ENCODE results near the gene GCNT2. TPM values are rescaled to one million over a fixed set of nuclear protein-coding genes. Genes with fewer than 3 reads are reported as not detected.
"Not testable (repeated sequence)": the region's sequence is repeated elsewhere in the genome, so short reads cannot be mapped to it uniquely, and the experiment has no call there.

GCNT2 gene
- total RNA-seq, 1 donor from 2014 or later: 12.4 TPM

DNA sequence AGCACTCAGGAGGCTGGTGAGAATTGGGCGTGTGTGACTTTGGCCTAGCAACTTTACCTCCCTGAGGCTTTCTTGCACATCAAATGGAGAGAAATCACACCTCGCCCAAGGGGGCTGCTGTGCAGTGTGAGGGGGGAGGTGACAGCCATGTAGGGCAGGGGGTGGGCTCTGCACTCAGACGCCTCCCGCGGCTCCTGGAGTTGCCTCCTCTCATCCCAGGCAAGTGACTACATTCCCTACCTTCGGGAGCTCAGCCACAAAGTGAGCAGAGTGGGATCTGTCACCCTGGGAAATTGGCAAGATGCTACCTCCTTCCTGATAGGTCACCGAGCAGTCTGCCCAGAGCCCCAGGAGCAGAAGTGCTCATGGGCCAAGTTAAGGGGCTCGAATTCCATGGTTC lies 56.0 kb downstream of the GCNT2 start:
- DNase-seq (ENCODE audit: extremely low read depth, low read depth, low spot score): no peak

DNA sequence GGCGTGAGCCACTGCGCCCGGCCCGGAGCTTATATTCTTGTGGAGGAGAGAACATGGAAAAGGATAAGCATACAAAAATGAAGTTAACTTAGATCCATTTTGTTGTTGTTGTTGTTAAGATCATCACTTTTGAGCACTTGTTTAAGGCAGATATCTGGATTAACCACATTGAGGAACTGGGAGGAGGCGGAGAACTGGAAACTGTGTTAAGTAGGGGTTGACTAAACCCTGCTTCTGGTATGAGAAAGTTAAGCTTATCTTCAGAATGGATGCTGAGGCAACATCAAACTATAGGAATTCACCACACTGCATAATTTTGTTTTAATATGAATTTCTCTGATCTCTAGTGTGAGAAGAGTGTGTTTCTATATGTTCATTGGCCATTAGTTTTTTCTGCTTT lies 57.6 kb downstream of the GCNT2 start:
- DNase-seq (ENCODE audit: extremely low read depth, low read depth, low spot score): no peak

DNA sequence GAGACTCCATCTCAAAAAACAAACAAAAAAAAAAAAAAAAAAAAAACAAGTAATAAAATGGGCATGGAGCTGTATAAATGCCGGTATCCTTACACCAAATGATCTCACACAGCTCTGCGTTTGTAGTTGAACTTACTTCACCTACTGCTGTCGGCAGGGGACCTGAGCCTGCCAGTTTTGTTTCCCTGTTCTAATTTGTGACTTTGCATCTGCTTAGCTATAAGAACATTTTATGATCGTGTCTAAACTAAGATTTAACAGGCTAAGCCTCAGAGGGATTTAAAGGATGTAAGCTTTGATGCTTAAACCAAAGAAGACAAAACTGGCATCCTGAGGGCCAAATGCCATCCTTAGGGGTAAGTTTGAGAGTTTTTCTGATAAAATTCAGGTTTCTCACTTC lies 58.7 kb downstream of the GCNT2 start:
- no peak for DNase-seq (ENCODE audit: extremely low read depth, low read depth, low spot score)

DNA sequence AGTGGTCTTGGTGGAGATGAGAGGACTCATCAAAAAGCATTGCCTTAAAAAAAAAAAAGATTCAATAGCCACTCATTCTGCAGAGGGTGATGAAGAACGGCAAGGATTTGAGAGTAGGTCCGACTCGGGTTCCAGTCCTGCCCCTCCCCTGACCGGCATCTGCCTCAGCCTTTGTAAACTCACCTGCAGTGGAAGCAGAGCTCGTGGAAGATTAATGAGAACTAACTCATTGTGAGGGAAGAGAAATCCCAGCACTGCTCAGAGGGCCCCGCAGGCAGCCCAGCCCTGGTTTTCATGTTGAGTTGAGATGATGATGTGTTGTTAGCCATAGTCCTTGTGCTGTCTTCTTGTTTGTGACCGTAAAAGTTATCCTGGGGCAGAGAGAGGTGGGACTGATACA lies 59.4 kb downstream of the GCNT2 start:
- no peak for DNase-seq (ENCODE audit: extremely low read depth, low read depth, low spot score)

DNA sequence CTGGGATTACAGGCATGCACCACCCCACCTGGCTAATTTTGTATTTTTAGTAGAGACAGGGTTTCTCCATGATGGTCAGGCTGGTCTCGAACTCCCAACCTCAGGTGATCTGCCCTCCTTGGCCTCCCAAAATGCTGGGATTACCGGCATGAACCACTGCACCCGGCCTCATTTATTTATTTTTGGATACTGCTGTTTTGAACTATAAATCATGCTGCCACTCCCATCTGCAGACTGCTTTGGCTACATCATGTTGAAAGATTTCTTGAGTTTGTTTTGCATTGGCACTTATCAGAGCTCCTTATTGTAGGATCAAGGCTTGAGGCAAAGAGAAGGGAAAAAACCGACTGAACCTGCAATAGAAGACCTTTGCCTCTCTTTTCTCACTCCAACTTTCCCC lies 60.3 kb downstream of the GCNT2 start:
- not testable (repeated sequence) for DNase-seq (ENCODE audit: extremely low read depth, low read depth, low spot score)

DNA sequence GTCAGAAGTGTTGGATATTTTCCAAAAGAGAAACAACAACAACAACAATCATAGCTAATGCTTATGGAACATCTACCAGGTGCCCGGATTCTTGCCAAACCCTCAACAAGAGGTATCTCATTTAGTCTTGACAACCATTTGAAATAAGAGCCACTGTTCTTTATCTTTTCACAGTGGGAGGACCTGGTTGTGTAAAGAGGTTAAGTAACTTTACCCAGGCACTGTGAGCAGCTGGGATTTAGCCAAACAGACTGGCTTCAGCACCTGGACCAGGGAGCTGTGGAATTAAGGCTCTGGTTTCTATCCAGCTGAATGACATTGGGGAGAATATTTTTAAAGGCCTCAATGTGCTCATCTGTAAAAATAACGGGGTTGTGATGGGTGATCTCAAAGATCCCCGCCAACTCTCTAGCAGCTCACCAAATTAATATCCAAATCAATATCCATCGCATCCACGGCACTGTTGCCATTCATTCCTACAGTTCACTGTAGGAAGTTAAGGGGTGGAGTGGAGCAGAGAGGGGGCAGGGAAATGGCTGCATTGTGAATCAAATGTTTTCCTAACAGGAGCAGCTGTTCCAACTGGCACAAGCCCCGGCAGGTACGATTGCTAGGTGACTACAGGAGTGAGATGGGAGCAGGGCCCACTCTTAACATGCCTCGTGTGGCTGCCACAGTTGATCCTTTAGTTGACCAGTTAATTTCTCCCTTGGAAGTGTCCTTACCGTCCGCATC lies 61.8 kb downstream of the GCNT2 start:
- DNase-seq (ENCODE audit: extremely low read depth, low read depth, low spot score): no peak

DNA sequence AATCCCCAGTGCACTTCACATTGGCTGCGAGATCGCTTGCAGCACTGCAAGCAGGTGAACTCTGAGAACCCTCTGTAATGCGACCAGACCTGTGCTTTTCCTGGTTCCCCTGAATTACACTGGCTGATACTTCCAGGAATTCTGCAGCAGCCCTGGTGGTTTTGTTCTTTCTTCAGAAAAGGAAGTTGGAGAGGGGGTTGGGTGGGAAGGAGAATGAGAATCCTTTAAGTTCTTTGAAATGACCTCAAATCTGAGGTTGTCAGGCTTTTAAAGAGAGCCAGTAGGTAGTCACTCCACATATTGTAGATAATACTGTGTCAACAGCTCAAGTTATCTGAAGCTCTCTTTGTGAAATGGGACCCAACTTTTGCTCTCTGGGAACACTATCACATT lies 62.4 kb downstream of the GCNT2 start:
- no peak for DNase-seq (ENCODE audit: extremely low read depth, low read depth, low spot score)

DNA sequence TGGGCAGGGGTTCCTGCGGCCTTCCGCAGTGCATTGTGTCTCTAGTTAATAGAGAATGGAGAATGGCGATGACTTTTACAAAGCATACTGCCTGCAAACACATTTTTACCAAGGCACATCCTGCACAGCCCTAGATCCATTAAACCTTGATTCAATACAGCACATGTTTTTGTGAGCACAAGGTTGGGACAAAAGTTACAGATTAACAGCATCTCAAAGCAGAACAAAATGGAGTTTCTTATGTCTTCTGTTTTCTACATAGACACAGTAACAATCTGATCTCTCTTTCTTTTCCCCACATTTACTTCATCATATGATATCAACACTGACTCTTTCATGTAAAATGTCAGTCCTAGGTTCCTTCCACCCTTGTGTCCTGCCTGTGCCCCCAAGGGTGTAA lies 63.5 kb downstream of the GCNT2 start:
- no peak for DNase-seq (ENCODE audit: extremely low read depth, low read depth, low spot score)

DNA sequence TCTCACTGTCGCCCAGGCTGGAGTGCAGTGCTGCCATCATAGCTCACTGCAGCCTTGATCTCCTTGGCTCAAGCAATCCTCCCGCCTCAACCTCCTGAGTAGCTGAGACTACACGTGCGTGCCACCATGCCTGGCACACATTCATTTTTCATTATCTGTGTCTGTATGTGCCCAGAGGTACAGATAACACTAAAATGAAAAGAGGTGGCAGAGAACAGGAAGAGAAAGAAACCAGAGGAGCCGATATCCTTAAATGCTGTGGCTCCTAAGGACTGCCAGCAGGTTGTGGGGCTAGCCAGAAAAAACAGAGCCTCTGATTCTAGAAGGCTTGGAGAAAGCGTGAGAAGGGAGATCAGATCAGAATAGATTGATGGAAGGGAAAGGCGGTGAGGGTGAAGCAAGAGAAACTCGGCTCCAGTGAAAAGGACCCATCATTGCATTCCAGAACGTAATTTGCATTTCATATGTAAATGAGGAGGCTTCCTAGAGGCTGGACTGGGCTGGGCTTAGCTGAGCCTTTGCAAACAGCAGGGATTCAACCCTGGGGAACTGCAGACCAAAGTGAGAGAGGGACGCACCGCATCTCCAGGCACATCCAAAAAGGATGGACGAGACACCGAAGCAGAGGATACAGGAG lies 64.2 kb downstream of the GCNT2 start:
- DNase-seq (ENCODE audit: extremely low read depth, low read depth, low spot score): no peak

DNA sequence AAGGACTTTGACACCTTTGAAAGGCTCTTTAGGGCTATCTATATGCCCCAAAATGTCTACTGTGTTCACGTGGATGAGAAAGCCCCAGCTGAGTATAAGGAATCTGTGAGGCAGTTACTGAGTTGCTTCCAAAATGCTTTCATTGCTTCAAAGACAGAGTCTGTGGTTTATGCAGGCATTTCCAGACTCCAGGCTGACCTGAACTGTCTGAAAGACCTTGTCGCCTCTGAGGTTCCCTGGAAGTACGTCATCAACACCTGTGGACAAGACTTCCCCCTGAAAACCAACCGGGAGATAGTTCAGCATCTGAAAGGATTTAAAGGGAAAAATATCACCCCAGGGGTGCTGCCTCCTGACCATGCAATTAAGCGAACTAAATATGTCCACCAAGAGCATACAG lies 65.2 kb downstream of the GCNT2 start:
- no peak for DNase-seq (ENCODE audit: extremely low read depth, low read depth, low spot score)

DNA sequence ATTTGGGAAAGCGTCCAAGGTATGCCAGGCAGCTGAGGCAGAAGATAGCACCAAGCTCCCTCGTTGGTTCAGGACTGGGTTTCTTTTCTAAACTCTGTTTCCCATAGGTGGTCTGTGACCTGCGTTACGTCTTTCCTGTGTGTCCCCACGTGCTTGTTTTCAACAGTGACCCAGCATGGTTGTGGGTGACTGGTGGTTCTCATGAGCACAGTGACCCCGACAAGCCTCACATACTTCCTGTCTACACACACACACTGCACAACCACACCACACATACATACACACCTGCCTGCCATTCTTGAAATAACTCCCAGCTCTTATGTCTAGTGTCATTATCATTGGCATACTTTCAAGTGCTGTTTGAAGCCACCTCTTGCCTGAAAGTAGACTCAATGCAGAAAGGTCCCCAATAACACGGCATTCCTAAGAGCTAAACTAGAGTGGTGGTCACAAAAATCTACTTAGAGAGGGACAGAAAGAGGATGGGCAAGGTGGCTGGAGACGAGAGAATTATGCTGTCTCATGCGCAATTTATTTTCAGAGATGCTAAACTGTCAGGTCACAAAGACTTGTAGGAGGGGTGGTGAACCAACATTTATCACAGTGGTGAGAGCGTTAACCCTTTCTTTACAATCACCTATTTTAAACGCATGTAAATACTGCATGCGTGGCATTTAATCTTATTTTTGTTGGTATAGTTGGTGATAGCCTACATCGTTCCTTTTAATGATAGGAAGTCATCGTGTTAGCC lies 66.7 kb downstream of the GCNT2 start:
- DNase-seq (ENCODE audit: extremely low read depth, low read depth, low spot score): no peak

DNA sequence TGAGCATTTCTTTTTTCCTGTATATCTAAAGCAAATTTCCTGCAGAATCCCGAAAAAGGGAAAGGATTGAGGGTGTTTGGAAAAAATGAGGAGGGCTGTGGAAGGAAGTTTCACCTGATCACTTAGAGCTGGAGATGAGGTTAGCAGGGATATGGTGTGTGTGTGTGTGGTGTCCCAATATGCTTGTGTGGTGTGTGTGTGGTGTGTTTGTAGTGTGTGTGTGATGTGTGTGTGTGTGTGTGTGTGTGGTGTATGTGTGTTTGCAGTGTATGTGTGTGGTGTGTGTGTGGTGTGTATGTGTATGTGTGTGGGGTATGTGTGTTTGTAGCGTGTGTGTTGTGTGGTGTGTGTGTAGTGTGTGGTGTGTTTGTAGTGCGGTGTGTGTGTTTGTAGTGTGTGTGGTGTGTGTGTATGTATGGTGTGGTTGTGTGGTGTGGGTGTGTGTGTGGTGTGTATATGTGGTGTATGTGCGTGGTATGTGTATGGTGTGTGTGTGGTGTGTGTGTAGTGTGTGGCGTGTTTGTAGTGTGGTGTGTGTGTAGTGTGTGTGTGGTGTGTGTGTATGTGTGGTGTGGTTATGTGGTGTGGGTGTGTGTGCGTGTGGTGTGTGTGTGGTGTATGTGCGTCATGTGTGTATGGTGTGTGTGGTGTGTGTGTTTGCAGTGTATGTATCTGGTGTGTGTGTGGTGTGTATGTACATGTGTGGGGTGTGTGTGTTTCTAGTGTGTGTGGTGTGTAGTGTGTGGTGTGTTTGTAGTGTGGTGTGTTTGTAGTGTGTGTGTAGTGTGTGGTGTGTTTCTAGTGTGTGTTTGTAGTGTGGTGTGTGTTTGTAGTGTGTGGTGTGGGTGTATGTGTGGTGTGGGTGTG lies 67.6 kb downstream of the GCNT2 start:
- DNase-seq (ENCODE audit: extremely low read depth, low read depth, low spot score): no peak

DNA sequence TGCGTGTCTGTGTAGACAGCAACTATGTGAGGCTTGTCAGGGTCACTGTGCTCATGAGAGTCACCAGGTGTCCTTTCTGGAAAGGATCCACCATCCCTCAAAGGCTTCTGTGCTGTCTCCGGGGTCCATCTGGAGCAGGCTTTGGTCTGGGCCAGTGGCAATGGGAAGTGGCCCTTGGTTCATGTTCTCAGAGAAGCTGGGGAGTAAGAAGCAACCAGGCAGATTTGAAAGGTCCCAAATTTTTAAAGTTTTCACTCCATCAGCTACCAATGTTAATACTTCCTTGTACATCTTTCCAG lies 68.2 kb downstream of the GCNT2 start:
- DNase-seq (ENCODE audit: extremely low read depth, low read depth, low spot score): no peak

DNA sequence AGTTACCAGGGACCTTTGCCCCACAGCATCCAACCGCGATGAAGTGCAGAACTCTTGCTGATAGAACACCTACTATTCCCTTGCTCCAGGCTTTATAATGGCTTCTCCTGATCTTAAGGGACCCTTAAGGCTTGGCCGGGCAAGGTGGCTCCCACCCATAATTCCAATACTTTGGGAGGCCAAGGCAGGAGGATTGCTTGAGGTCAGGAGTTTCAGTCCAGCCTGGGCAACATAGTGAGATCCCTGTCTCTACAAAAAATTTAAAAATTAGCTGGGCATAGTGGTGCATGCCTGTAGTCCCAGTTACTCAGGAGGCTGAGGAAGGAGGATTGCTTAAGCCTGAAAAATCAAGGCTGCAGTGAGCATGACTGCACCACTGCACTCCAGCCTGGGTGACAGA lies 68.8 kb downstream of the GCNT2 start:
- DNase-seq (ENCODE audit: extremely low read depth, low read depth, low spot score): no peak

DNA sequence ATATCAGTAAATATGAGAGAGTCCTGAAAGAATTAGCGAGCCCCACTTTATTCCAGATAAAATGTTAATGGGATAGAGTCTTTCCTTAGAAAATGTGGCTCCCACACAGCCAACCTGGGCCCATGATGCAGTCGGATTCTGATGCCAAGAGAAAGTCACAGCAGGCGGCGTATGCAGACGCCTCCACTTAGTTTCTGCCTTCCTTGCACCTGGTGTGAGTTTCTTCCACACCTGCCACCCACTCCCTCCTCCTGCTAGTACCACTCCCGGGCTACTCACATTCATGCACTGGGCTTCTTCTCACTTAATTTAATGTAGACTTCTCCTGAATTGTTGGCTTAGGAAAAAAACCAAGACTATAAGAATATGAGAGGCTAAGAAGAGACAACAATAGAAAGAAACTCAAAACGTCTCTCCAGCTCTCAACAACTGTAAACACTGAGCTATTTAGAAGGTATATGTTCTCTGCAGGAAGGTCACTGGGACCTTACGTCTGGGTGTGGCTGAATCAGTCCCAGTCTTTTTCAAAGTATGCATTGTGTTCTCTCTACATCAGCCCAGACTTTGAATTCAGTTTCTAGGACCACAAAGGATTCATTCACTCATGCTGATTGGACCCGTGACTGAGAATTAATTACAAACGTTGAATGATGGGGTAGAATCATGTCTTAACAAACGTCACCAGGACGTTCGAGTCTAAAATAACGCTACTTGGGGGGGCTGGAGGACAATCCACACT lies 70.4 kb downstream of the GCNT2 start:
- DNase-seq (ENCODE audit: extremely low read depth, low read depth, low spot score): no peak

DNA sequence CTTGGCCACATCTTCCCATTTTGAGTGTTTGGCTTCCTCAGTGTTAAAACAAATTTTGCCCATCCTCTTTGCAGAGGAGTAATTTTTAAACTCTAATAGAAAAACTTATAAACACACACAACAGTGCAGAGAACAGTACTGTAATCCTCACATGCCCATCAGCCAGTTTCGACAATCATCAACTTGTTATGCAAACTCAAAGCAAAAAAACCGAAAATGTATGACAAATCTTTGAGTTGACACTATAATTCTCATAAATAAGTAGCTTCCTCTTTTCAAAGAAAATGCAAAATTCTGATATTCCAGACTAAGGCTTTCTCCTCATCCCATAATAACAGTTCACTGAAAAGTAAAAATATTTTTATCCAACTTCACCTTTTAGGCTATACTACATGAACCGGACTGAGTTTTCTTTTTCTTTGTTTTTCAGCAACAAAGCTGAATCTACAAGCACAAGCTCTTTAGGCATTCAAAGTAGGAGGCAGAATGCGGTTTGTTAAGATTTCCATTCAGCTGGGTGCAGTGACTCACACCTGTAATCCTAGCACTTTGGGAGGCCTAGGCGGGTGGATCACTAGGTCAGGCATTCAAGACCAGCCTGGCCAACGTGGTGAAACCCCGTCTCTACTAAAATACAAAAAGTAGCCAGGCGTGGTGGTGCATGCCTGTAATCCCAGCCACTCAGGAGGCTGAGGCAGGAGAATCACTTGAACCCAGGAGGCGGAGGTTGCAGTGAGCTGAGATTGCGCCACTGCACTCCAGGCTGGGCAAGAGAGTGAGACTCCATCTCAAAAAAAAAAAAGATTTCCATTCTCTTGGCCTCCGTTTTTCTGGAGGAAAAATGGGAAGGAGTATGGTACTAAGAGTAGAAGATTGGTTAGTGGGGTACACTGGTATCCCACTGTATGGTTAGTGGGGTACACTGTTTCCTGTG lies 74.8 kb downstream of the GCNT2 start:
- DNase-seq (ENCODE audit: extremely low read depth, low read depth, low spot score): no peak

DNA sequence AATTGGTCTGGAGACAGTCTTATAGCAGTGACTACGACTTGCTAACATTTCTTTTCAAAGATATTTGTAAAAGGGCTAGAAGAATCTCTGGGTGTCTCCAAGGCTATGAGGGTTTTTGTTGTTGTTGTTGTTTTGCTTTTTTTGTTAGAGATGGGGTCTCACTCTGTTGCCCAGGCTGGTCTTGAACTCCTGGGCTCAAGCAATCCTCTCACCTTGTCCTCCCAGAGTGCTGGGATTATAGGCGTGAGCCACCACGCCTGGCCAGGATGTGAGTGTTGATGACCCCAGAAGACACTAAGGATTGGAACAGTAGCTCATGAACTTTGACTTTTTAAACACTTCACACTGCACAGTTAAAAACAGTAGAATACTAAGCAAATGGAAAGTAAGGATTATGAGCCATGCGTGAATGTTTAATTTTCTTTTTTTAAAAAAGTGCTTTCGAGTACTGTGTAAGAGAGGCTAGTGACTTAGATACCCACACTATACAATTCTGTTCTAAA lies 76.4 kb downstream of the GCNT2 start:
- no peak for DNase-seq (ENCODE audit: extremely low read depth, low read depth, low spot score)

DNA sequence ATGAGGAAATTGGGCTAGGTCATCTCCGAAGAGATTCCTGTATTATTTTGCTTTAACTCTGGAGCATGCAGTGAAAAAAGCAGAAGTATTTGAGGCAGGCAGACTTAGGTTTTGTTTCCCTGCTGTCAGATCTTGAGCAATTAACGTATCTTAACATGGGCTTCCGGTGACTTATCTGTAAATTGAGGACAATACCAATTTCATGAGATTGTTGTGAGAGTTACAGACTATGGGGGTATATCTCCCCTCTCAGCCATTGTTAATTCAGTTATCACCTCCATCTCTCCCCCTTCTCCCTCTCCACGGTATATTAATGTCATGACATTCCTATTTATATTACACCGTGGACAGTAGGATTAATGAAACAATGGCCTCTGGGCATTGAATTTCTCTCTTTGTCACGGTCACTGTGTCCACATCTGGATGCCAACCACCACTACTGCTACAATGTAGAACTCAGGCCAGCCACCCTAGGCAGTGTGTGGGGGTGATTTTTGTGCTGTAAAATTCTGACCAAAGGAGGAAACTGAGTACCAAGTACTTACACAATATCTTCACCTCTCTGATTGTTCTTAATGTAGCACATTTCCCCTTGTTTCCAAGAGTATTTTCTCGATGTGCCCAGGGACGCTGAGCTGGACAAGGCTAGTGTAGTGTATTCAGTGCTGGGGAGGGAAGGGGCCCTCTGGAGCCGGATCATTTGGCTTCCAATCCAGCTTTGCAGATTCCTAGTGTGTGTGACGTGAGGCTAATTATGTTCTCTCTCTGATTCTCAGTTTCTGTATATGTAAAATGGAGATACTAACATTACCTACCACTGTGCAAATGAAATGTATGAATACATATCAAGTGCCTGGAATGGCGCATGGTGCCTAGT lies 77.2 kb downstream of the GCNT2 start:
- DNase-seq (ENCODE audit: extremely low read depth, low read depth, low spot score): no peak

All from glomerular endothelial cell (primary cell).